IMR-90 (cell line): ENCODE results near the gene RNF144B. TPM values are rescaled to one million over a fixed set of nuclear protein-coding genes. Genes with fewer than 3 reads are reported as not detected.

ENCODE experiments used
- ATAC-seq: fragments of 200-7000 bp; cut with Tn5 transposase; 2 replicates; pipeline ENCODE4 v1.9.1; 2020; ENCODE audit warnings: low read depth, mild to moderate bottlenecking, moderate library complexity
- BruUV-seq: library from RNA; stranded (reverse); fragments of 400-500 nt; replicated peaks from 2 replicates; lab custom pipeline; 2021; lab: Mats Ljungman, UMichigan
- CTCF ChIA-PET: fragments of 300-600 bp; formaldehyde crosslinking; extraction: SDS; loops from one replicate; lab custom pipeline; 2021; ENCODE audit warnings: antibody characterized with exemption; lab: Yijun Ruan, JAX
- POLR2A ChIA-PET: fragments of 300-600 bp; sonication (Branson Sonifier 250); formaldehyde crosslinking; loops from one replicate; lab custom pipeline; 2022; ENCODE audit warnings: antibody characterized with exemption; ENCODE audit not compliant: unreplicated experiment; lab: Charles Lee
- DNase-seq: peaks from one replicate; pipeline ENCODE4 v3.0.0; 2013
- H2AFZ ChIP-seq: replicated peaks from 2 replicates; pipeline ENCODE3; 2013; ENCODE audit warnings: low read length, mild to moderate bottlenecking; ENCODE audit not compliant: poor library complexity
- H2AK5ac ChIP-seq: 2 replicates; pipeline ENCODE4 v1.6.1; 2013; ENCODE audit warnings: low read depth, low read length, inconsistent platforms
- H2AK9ac ChIP-seq: replicated peaks from 2 replicates; pipeline ENCODE3; 2013; ENCODE audit warnings: mild to moderate bottlenecking, low read depth, low read length, moderate library complexity; ENCODE audit not compliant: poor library complexity
- H2BK120ac ChIP-seq: 2 replicates; pipeline ENCODE4 v1.6.1; 2013; ENCODE audit warnings: low read depth, low read length, inconsistent platforms
- H2BK15ac ChIP-seq: 3 replicates; pipeline ENCODE4 v1.6.1; 2013; ENCODE audit warnings: low read depth, low read length, inconsistent platforms
- H2BK20ac ChIP-seq: 2 replicates; pipeline ENCODE4 v1.6.1; 2013; ENCODE audit warnings: low read depth, mild to moderate bottlenecking, inconsistent platforms, low read length, moderate library complexity
- H2BK5ac ChIP-seq: 2 replicates; pipeline ENCODE4 v1.6.1; 2013; ENCODE audit warnings: mild to moderate bottlenecking, low read depth, low read length, inconsistent platforms; ENCODE audit not compliant: poor library complexity, severe bottlenecking
- H3K14ac ChIP-seq: replicated peaks from 2 replicates; pipeline ENCODE4 v1.6.1; 2013; ENCODE audit warnings: low read depth, low read length, inconsistent platforms
- H3K18ac ChIP-seq: 2 replicates; pipeline ENCODE4 v1.6.1; 2013; ENCODE audit warnings: low read depth, low read length, control low read depth
- H3K23ac ChIP-seq: 2 replicates; pipeline ENCODE4 v1.6.1; 2013; ENCODE audit warnings: low read depth, low read length, inconsistent platforms
- H3K27ac ChIP-seq: 2 replicates; pipeline ENCODE4 v1.5.1; 2013; ENCODE audit warnings: mild to moderate bottlenecking, control low read depth, low read length; ENCODE audit not compliant: insufficient read depth
- H3K27me3 ChIP-seq: 2 replicates; pipeline ENCODE4 v1.6.1; 2013; ENCODE audit warnings: low read length; ENCODE audit not compliant: control insufficient read depth, insufficient read depth
- H3K36me3 ChIP-seq: 2 replicates; pipeline ENCODE4 v1.6.1; 2013; ENCODE audit warnings: low read length, mixed read lengths; ENCODE audit not compliant: control insufficient read depth, insufficient read depth
- H3K4ac ChIP-seq: 2 replicates; pipeline ENCODE4 v1.6.1; 2013; ENCODE audit warnings: low read depth, low read length, inconsistent platforms
- H3K4me1 ChIP-seq: 2 replicates; pipeline ENCODE4 v1.6.1; 2013; ENCODE audit warnings: low read length, mixed read lengths; ENCODE audit not compliant: control insufficient read depth, insufficient read depth
- H3K4me2 ChIP-seq: 2 replicates; pipeline ENCODE4 v1.6.1; 2013; ENCODE audit warnings: low read depth, mild to moderate bottlenecking, control low read depth, low read length, moderate library complexity
- H3K4me3 ChIP-seq: 2 replicates; pipeline ENCODE4 v1.5.1; 2013; ENCODE audit warnings: low read depth, mild to moderate bottlenecking, control low read depth, low read length, moderate library complexity; ENCODE audit not compliant: insufficient read depth
- H3K56ac ChIP-seq: 2 replicates; pipeline ENCODE4 v1.6.1; 2013; ENCODE audit warnings: low read length, inconsistent platforms; ENCODE audit not compliant: insufficient read depth; ENCODE audit errors: extremely low read depth
- H3K79me1 ChIP-seq, 2 experiments: 2 replicates each; pipeline ENCODE4 v1.6.1; 2013; ENCODE audit warnings: low read length in 2 of 2, inconsistent platforms in 1 of 2, low read depth in 1 of 2
- H3K9ac ChIP-seq: 2 replicates; pipeline ENCODE4 v1.6.1; 2013; ENCODE audit warnings: low read depth, low read length, control low read depth
- H3K9me1 ChIP-seq: 2 replicates; pipeline ENCODE4 v1.6.1; 2013; ENCODE audit warnings: low read length, inconsistent platforms; ENCODE audit not compliant: insufficient read depth
- H3K9me3 ChIP-seq: 2 replicates; pipeline ENCODE4 v1.6.1; 2013; ENCODE audit warnings: low read length; ENCODE audit not compliant: control insufficient read depth, insufficient read depth
- H4K20me1 ChIP-seq: 2 replicates; pipeline ENCODE4 v1.6.1; 2013; ENCODE audit warnings: low read length, inconsistent platforms; ENCODE audit not compliant: insufficient read depth
- H4K5ac ChIP-seq: 2 replicates; pipeline ENCODE4 v1.6.1; 2013; ENCODE audit warnings: mild to moderate bottlenecking, low read depth, low read length, control low read depth
- H4K8ac ChIP-seq, 2 experiments: 2 replicates each; pipeline ENCODE4 v1.6.1; 2013; ENCODE audit warnings: low read depth in 2 of 2, low read length in 2 of 2, control low read depth in 1 of 2, inconsistent platforms in 1 of 2
- H4K91ac ChIP-seq: 2 replicates; pipeline ENCODE4 v1.6.1; 2013; ENCODE audit warnings: low read depth, low read length, inconsistent platforms; ENCODE audit not compliant: insufficient read depth
- CHD1 ChIP-seq: IDR thresholded peaks from 2 replicates; pipeline ENCODE4 v1.6.1; 2012; ENCODE audit warnings: low read depth, low read length, improper control_type of control experiment
- CTCF ChIP-seq: conservative IDR thresholded peaks from 2 replicates; pipeline ENCODE4 v1.5.1; 2012; ENCODE audit warnings: mild to moderate bottlenecking, low read depth, low read length, improper control_type of control experiment
- MAZ ChIP-seq: IDR thresholded peaks from 2 replicates; pipeline ENCODE4 v1.6.1; 2012; ENCODE audit warnings: low read depth, mild to moderate bottlenecking, low read length, improper control_type of control experiment, moderate library complexity, borderline replicate concordance
- MXI1 ChIP-seq: IDR thresholded peaks from 2 replicates; pipeline ENCODE4 v1.6.1; 2012; ENCODE audit warnings: low read depth, mild to moderate bottlenecking, low read length, moderate library complexity, borderline replicate concordance
- NFE2L2 ChIP-seq: fragments of 150-350 bp; IDR thresholded peaks from 2 replicates; pipeline ENCODE4 v1.6.1; 2016; ENCODE audit warnings: low read depth, mild to moderate bottlenecking, low read length
- POLR2A ChIP-seq: IDR thresholded peaks from 2 replicates; pipeline ENCODE4 v1.6.1; 2012; ENCODE audit warnings: mild to moderate bottlenecking, low read depth, low read length
- RAD21 ChIP-seq: IDR thresholded peaks from 2 replicates; pipeline ENCODE4 v1.6.1; 2012; ENCODE audit warnings: low read length, improper control_type of control experiment
- SMC3 ChIP-seq: fragments of 150-350 bp; IDR thresholded peaks from 2 replicates; pipeline ENCODE4 v1.6.1; 2016; ENCODE audit warnings: low read depth, mild to moderate bottlenecking, antibody characterized with exemption, low read length, moderate library complexity
- WGBS, 2 experiments: methylation state at CpG; one replicate each; pipeline versions ENCODE4 v1.1.5 to v1.1.7; 2013; ENCODE audit warnings: missing lambda C conversion rate in 2 of 2; ENCODE audit not compliant: insufficient read length in 1 of 2; ENCODE audit errors: extremely low coverage in 2 of 2; 5-methylcytosine and 5-hydroxymethylcytosine counted together
- dilution Hi-C: fragments of 300-500 bp; cut with HindIII; formaldehyde crosslinking; loops from one replicate; pipeline ENCODE4 v1.14.3; 2018; ENCODE audit warnings: low sequenced_read_pairs; ENCODE audit not compliant: unreplicated experiment
- in situ Hi-C: fragments of 300-500 bp; cut with MboI; formaldehyde crosslinking; loops from 3 replicates; pipeline ENCODE4 v1.14.3; 2019; ENCODE audit warnings: low sequenced_read_pairs, inconsistent platforms, mixed read lengths
- intact Hi-C: fragments of 100-400 bp; cut with micrococcal nuclease; formaldehyde crosslinking; loops from 2 replicates; pipeline ENCODE4 v1.10.0; 2022
- polyA plus RNA-seq, 3 experiments: library from polyadenylated mRNA; depleted of rRNA; stranded (reverse); fragments of >200 nt; gene quantifications; 2 replicates each; pipeline ENCODE4 v1.2.3, GENCODE V29; 2012; ENCODE audit warnings: low replicate concordance in 1 of 3
- total RNA-seq: library from RNA; depleted of rRNA; stranded (reverse); fragments of >200 nt; gene quantifications from 2 replicates; pipeline ENCODE4 v1.2.3, GENCODE V29; 2012
- TF ChIP-seq, protein P1 (sequence below): fragments of 150-350 bp; IDR thresholded peaks from 2 replicates; pipeline ENCODE4 v1.6.1; 2016; ENCODE audit warnings: low read depth, mild to moderate bottlenecking, low read length, moderate library complexity, borderline replicate concordance

Gene RNF144B
- total and polyA plus RNA-seq, 2 of the 4 experiments (the other 2 are of a cell fraction) = 0.44 to 2.7 TPM

- CTCF ChIA-PET = no interaction called here
- in situ Hi-C loops = no loop called here
- POLR2A ChIA-PET = no interaction called here
Measured at GRCh38 chr6:18414116-18414515, 27.0 kb downstream of the RNF144B start.

More at GRCh38 chr6:18414116-18414515, 27.0 kb downstream of the RNF144B start:
- DNase-seq = no peak
- H2BK5ac ChIP-seq = no peak overlapping the region
- H3K14ac ChIP-seq = no peak overlapping the region
- no peak overlapping the region for H3K4me2 ChIP-seq
- no peaks in the 10 kb centered on the region for H3K36me3 ChIP-seq
- intact Hi-C loops = no loop called here
- H3K23ac ChIP-seq = no peak overlapping the region
- no peak overlapping the region for H2AK9ac ChIP-seq
- H4K8ac ChIP-seq = no peak overlapping the region
- H3K18ac ChIP-seq = no peak overlapping the region
- WGBS, 2 experiments = no CpG with 5 or more reads among the region's 1 CpG
- no peak overlapping the region for H3K9ac ChIP-seq
- H3K4me3 ChIP-seq = no peak overlapping the region
- H3K79me1 ChIP-seq = no peaks in the 10 kb centered on the region; a peak in 1 of 4 replicates
- ATAC-seq = no peak
- H4K20me1 ChIP-seq = no peaks in the 10 kb centered on the region
- no peak overlapping the region for H2AK5ac ChIP-seq
- no peak overlapping the region for H2BK120ac ChIP-seq
- no peak overlapping the region for H3K27ac ChIP-seq
- H3K9me1 ChIP-seq = no peaks in the 10 kb centered on the region
- no TSS peak for BruUV-seq
- no peak for TF ChIP-seq MXI1
- no peak for TF ChIP-seq POLR2A
- no peak for TF ChIP-seq NFE2L2
- no peak for TF ChIP-seq CTCF
- no peak for TF ChIP-seq CHD1
- TF ChIP-seq, protein P1, sequence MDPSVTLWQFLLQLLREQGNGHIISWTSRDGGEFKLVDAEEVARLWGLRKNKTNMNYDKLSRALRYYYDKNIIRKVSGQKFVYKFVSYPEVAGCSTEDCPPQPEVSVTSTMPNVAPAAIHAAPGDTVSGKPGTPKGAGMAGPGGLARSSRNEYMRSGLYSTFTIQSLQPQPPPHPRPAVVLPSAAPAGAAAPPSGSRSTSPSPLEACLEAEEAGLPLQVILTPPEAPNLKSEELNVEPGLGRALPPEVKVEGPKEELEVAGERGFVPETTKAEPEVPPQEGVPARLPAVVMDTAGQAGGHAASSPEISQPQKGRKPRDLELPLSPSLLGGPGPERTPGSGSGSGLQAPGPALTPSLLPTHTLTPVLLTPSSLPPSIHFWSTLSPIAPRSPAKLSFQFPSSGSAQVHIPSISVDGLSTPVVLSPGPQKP = no peak
- TF ChIP-seq MAZ = no peak
- no peak for TF ChIP-seq SMC3
- TF ChIP-seq RAD21 = no peak
- H3K4me1 ChIP-seq = 0 out of 2 replicates have a peak, but pooled peaks cover 1% of the 10 kb centered on the region
- no peak overlapping the region for H2BK15ac ChIP-seq
- H3K9me3 ChIP-seq = no peaks in the 10 kb centered on the region
- no peak overlapping the region for H4K5ac ChIP-seq
- H2BK20ac ChIP-seq = no peak overlapping the region
- H3K56ac ChIP-seq = no peak overlapping the region
- H3K4ac ChIP-seq = no peak overlapping the region
- H3K27me3 ChIP-seq = peaks cover 2% of the 10 kb centered on the region
- H4K91ac ChIP-seq = no peak overlapping the region
- H2AFZ ChIP-seq = no peak overlapping the region
- dilution Hi-C loops = no loop called here
